Measurements from ENCODE around the gene PAN3.

PAN3 gene

DNA sequence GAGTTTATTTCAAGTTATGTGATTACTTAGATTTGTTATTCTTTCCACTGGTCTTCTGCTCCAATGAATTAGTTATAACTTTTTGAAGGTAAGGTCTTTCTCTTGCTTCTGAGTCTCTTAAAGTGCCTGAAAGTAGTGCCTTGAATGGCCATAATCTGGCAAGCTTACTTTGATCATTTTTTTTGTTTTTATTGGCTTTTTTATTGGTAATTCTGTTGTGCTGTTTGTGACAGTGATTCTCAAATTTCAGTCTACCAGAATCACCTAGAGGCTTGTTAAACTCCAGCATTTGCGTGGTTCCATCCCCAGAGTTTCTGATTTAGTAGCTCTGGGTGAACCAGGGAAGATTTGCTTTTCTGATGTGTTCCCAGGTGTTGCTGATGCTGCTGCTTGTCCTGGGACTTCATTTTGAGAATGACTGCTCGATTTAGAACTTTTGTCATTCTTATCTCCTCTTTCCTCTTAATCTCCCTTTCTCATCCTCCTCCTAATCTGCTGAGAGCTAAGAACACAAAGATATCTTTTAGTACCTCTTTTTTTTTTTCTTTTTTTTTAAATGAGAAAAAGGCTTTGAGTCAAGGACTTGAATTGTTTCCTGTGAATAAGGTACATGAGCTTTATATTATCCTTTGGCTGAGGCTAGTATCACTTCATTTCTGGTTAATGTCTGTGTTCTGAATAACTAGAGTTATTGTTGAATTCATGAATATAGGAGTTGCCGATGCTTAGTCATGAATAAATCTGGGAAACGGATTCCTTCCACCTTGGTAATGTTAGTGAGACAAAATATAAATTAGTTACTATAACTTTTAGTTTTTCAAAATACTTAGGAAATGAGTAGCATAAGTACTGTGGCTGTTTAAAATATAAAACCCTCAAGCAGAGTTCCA is 91.4 kb downstream of the PAN3 start:
- no peak for DNase-seq

DNA sequence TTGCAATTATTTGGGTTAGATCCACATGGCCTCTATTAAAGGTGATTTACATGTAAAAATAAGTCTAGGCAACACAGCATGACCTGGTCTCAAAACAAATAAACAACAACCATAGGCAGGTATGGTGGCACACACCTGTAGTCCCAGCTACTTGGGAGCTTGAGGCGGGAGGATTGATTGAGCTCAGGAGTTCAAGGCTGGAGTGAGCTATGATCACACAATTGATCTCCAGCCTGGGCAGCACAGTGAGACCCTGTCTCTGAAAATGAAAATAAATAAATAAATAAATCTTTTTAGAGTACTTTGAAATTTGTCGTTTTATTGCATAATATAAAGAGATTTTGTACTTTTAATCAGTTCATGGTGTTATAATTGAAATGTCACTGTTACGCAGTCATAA is 93.3 kb downstream of the PAN3 start:
- no peak for DNase-seq

DNA sequence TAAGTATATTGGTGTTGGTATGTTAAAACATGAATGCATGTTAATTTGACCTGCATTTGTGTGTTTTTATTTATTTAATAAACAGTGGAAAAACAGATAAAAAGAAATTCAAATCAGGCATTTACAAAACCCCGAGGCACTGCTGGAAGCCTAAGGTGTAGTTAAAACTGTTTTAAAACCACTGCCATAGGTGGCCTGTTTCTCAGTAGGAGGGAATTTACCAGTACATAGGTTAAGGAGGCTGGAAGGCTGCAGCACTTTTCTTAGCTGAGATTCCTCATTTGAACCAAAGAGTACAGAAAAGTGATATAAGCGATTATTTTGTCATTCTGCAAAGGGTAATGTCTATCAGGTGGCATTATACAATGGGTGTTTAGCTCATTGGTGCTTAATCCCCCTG is 99.6 kb downstream of the PAN3 start:
- no peak for DNase-seq

- no peak for DNase-seq
Measured at GRCh38 chr13:28239374-28239773, 101.0 kb downstream of the PAN3 start.

GRCh38 chr13:28245465-28245864 is 107.1 kb downstream of the PAN3 start:
- DNase-seq, result no peak

GRCh38 chr13:28246891-28247290 is 108.5 kb downstream of the PAN3 start:
- DNase-seq, result no peak

DNA sequence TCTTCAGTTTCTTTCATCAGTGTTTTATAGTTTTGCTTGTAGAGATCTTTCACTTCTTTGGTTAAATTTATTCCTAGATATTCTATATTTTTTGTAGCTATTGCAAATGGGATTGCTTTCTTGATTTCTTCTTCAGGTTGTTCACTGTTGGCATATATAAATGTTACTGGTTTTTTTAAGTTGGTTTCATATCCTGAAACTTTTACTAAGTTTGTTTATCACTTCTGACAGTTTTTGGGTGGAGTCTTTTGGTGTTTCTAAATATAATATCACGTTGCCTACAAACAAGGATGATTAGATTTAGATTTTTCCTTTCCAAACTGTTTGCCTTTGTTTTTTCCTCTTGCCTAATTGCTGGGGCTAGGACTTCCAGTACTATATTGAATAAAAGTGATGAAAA is 109.7 kb downstream of the PAN3 start:
- DNase-seq, result no peak

GRCh38 chr13:28250542-28250941 is 112.2 kb downstream of the PAN3 start:
- DNase-seq, result no peak

DNA sequence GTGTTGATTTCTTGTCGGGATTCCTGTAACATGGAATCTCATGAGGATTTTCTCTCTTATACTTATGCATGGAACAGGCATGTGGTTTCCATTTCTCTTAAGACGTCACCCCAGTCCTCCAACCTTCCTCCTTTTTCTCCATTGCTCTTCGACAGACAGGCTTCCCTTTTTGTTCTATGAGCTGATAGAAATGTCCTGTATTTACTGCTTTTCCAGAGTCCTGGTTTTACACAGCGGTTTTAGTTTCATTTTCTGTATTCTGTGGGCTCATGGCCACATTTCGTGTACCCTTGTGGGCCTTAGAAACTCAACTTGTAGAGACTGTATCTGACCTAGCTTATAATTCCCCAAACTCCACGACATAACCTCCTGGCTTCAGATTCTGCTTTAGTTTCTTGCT is 113.1 kb downstream of the PAN3 start:
- DNase-seq, result no peak

DNA sequence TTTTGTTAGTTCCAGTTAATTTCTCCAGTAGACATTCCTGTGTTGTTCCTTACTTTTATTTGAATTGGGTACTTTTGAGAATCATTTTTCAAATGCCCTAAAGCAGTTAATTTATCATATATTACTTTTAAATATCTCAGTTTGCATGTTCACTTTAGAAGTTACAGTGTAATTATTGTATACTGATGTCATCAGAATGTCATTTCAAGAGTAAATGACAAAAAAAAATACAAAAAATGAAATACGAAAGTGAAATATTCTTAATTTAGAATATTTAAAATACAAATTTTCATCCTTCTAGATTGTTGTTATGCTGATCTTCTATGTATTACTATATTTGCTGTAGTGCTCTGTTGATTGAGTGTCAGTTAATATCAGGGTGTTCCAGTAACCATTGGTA is 114.2 kb downstream of the PAN3 start:
- DNase-seq, result no peak

DNA sequence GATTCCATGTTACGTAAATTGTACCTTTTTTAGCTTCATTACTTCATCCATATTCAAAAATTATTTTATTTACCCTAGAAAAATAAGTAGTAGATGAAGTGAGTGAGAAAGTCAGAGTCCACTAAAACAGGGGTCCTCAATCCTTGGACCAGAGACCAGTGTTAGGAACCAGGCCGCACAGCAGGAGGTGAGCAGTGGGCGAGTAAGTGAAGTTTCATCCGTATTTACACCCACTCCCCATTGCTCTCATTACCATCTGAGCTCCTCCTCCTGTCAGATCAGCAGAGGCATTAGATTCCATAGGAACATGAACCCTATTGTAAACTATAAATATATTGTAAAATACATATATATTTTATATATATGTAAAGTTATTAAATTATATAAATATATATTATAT is 119.0 kb downstream of the PAN3 start:
- no peak for DNase-seq

GRCh38 chr13:28258417-28258816 is 120.1 kb downstream of the PAN3 start:
- DNase-seq, result no peak

DNA sequence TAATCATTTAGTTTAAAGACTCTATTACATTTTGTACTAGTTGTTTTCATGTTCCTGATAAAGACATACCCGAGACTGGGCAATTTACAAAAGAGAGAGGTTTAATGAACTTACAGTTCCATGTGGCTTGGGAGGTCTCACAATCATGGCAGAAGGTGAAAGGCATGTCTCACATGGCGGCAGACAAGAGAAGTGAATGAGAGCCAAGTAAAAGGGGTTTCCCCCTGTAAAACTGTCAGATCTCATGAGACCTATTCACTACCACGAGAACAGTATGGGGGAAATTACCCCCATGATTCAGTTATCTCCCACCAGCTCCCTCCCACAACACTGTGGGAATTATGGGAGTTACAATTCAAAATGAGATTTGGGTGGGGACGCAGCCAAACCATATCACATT is 129.2 kb downstream of the PAN3 start:
- no peak for DNase-seq

GRCh38 chr13:28268800-28269223 is 130.5 kb downstream of the PAN3 start:
- DNase-seq, result peak; percentile 25

GRCh38 chr13:28271056-28271840 is 132.9 kb downstream of the PAN3 start:
- no peak for DNase-seq

GRCh38 chr13:28273919-28274318 is 135.6 kb downstream of the PAN3 start:
- no peak for DNase-seq

GRCh38 chr13:28282451-28282850 is 144.1 kb downstream of the PAN3 start:
- no peak for DNase-seq

DNA sequence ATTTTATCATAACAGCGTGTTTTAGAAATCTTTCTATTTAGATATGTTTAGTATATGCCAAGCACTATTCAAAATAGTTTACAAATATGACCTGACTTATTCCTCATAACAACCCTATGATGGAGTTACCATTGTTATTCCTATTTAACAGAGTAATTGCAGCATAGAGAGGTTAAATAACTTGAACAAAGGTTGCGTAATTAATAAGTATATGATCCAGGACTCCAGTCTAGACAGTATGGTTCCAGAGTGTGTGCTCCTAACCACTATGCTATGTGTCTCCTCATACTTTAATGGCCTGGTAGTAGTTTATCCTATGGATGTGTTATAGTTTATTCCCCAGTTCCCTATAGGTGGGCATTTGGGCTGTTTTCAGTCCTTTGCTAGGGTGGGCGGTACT is 145.3 kb downstream of the PAN3 start:
- no peak for DNase-seq

GRCh38 chr13:28286263-28286662 is 147.9 kb downstream of the PAN3 start:
- DNase-seq, result no peak

DNA sequence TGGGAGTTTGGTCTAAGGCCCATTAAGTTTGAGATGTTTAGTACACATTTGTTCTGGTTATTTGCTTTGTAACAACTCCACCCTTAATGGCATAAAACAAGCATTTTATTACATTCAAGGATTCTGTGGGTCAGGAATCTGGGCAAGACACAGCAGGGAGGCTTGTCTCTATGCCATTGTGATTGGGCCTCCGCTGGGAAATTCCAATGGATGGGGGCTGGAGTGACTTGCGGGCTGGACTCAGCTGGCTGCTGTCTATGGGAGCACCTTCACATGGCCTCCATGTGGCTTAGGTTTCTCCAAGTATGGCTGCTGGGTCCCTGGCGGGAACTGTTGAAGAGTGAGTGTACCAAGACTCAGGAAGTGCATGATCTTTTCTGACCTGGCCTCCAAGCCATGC is 159.0 kb downstream of the PAN3 start:
- DNase-seq, result no peak

- DNase-seq, result no peak
Measured at GRCh38 chr13:28299916-28300315, 161.6 kb downstream of the PAN3 start.

GRCh38 chr13:28301839-28302238 is 163.5 kb downstream of the PAN3 start:
- no peak for DNase-seq

- DNase-seq, result no peak
Measured at GRCh38 chr13:28306325-28306724, 168.0 kb downstream of the PAN3 start.

DNA sequence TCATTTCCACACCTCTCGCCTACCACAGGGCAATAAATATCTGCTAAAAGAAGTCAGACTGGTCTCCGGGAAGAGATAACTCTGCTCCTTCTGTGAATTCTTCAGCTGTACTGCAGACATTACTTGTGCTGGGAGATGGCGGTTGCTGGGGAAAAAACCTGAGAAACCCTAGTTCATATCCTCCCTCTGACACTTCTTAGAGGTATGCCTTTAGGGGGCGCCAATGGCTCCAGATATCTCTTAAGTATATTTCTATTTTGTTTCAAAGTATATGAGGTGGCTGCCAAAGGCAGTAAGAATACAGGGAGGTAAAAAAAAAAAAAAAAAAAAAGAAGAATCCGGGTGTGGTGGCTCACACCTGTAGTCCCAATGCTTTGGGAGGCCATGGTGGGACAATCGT is 175.2 kb downstream of the PAN3 start:
- DNase-seq, result no peak

All from CD4-positive, alpha-beta T cell treated with Interleukin-17A for 1 hour (primary cell).